Stimulated activated CD4-positive, alpha-beta T cell treated with anti-CD3 and anti-CD28 coated beads, Interleukin-2, amount 100 ng/mL, for 48 hours (primary cell): ENCODE results near the gene UST.
"Not testable (repeated sequence)": the region's sequence is repeated elsewhere in the genome, so short reads cannot be mapped to it uniquely, and the experiment has no call there.

Experiments used
- DNase-seq, 2 donors: peaks; one replicate each; pipeline ENCODE4 v3.0.0-alpha.2; 2020

UST gene

DNA sequence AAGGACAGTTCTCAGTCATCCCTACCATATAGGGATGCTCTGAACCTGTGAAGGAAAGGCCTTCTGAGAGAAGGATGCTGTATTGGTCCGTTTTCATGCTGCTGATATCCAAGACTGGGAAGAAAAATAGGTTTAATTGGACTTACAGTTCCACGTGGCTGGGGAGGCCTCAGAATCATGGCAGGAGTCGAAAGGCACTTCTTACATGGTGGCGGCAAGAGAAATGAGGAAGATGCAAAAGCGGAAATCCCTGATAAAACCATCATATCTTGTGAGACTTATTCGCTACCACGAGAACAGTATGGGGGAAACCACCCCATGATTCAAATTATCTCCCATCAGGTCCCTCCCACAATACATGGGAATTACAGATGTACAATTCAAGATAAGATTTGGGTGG, 209.3 kb downstream of the UST start:
- DNase-seq = not testable (repeated sequence)

DNA sequence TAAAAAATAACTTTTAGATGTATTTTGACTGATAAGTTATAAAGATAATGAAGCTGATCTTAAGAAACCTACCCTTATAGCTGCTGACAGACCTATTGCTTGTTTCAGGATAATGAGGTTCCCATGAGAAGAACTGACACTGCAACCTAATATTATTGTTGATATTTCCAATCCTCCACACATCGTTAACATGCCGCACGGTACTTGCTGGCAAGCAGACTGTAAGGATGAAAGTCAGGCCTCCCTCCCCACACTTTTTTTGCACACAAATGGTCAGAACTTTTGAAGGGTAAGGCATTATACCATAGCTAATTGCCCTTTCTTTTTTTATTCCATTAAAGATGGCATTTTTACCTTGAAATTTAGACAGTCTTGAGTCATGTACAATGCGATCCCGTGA, 210.9 kb downstream of the UST start:
- DNase-seq = no peak

- no peak for DNase-seq
Measured at GRCh38 chr6:148959008-148959407, 212.2 kb downstream of the UST start.

GRCh38 chr6:148959501-148959900, 212.7 kb downstream of the UST start:
- no peak for DNase-seq

GRCh38 chr6:148962854-148963515, 216.2 kb downstream of the UST start:
- no peak for DNase-seq

DNA sequence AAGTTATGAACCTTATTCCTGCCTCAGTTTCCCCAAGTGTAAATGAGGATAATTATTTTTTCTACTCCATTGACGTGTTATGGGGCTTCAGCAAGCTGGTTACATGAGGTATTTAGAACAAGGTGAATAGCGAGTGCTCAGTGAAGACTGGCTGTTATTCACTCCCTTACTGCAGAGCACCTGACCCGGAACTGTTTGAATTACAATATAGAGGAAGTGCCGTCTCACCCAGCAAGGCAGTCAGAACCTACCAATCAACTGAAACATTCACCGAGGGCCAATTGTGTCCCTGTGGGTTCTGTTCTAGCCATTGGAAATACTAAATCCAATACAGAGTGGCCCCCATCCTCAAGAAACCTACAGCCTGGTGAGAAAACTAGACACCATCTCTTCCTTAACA, 216.9 kb downstream of the UST start:
- DNase-seq = no peak

- no peak for DNase-seq
Measured at GRCh38 chr6:148964467-148964866, 217.6 kb downstream of the UST start.

DNA sequence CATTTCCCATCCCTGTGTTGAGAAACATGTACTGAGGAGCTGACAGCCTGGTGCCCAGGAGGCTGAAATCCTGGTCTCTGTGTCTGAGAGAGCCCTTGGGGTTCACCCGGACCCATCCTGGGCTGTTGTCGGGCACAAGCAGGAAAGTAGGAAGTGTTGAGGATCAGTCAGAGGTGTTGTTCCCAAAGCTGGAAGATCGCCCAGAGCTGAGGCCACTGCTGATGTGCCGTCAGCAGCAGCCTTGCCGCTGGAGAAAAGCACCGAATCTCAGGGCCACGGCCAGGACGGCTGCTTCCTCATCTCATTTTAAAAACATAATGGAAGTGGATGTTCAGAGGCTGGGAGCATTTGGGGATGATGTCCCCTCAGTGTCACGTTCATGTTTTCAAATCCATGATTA, 218.5 kb downstream of the UST start:
- DNase-seq = no peak

DNA sequence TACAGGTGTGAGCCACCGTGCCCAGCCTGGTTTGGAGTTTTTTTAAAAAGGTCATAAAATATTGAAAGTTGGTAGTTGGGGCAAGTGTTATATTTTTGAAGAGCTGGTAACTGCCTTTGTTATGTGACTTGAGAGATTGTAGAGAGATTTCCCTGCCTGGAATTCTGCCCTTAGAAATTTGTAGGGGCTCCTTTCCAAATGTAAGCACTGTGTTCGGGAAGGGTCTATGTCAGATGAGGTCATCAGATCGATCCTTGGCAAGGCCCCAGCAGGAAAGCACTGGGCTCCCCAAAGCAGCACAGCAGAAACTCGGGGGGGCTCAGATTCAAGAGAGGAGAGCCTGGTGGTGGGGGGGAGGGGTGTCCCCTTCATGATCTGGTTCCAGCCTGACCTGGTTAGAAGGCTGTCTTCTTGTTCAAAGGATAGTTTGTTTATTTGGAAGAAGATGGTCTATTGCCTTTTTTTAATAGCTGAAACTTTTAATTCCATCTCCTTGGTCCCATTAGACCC, 220.2 kb downstream of the UST start:
- no peak for DNase-seq

GRCh38 chr6:148967541-148967956, 220.7 kb downstream of the UST start:
- DNase-seq = no peak

GRCh38 chr6:148968771-148969602, 222.2 kb downstream of the UST start:
- no peak for DNase-seq

DNA sequence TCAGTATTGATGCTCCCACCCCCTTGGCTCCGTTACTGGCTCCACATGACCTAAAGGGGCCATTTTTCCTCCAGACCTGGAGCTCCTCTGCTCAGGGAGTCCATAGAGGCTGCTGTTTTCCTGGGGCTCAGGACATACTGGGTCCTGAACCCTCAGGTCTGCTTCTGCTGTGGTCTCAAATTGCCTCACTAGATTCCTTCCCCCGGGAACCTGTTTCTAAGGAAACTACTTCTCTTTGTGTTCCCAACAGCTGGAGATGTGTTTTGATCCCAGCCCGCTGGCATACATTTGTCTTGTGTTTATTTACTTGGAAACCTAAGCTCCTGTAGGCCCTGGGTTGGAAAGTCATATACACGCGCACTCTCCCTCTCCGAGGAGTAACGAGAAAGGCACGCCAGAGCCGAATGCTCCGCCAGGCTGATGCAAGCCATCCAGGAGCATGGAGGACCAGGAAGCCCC, 222.8 kb downstream of the UST start:
- no peak for DNase-seq

DNA sequence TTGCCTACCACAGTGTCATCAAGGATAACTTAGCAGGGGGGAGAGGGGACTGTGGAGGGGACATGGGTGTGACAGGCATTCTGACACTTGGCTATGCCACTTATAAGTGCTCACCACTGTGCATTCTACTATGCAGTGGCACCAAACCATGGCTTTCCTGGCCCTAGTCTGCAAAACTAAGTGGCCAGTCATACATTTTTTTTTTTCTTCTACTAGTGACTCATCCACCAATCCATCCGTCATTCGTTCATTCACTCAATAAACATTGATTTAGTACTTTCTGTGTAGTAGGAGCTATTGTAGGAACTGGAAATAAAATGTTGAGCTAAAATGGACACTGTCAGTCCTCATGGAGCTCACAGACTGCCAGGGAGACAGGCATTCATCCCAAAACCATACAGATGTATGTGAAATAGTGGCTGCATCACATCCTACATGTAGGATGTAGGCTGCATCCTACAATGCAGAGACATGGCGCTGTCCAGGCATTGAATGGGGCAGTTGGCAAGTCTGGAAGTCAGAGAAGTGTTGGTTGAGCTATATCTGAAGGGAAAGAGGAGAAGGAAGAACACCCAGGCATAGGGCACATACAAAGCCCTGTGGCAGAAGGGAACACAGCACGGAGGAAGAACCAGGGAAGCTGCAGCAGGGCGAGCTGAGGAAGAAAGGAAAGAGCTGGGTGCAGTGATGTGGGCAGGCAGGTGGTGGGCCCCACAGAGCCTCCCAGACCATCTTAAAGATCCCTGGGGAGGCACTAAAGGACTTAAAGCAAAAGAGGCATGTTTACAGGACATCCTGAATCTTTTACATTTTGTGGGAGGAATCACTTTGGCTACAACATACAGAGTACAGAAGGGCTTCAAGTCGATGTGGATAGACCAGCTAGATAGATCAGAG, 224.4 kb downstream of the UST start:
- no peak for DNase-seq

GRCh38 chr6:148972481-148972880, 225.7 kb downstream of the UST start:
- peak; percentile 6 to 20 for DNase-seq

- no peak for DNase-seq
Measured at GRCh38 chr6:148973538-148974208, 226.8 kb downstream of the UST start.

DNA sequence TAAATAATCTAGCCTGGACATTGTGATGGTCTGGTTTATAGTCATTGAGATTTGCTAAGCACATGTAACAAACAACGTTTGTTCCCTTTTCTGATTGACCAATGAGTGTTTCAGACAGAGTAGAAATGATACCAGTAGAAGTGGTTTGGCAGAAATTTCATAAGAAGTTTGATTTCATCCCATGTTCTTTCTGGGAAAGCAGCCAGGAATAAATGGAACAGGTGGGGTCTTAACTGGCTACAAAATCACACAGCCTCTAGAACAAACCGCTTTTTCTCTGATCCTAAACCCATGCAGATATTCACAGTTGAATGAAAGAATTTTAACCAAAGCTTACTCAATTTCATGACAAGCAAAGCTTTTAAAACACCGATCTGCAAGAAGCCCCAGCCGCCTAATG, 227.5 kb downstream of the UST start:
- DNase-seq = no peak

GRCh38 chr6:148978298-148978697, 231.5 kb downstream of the UST start:
- DNase-seq = not testable (repeated sequence)

DNA sequence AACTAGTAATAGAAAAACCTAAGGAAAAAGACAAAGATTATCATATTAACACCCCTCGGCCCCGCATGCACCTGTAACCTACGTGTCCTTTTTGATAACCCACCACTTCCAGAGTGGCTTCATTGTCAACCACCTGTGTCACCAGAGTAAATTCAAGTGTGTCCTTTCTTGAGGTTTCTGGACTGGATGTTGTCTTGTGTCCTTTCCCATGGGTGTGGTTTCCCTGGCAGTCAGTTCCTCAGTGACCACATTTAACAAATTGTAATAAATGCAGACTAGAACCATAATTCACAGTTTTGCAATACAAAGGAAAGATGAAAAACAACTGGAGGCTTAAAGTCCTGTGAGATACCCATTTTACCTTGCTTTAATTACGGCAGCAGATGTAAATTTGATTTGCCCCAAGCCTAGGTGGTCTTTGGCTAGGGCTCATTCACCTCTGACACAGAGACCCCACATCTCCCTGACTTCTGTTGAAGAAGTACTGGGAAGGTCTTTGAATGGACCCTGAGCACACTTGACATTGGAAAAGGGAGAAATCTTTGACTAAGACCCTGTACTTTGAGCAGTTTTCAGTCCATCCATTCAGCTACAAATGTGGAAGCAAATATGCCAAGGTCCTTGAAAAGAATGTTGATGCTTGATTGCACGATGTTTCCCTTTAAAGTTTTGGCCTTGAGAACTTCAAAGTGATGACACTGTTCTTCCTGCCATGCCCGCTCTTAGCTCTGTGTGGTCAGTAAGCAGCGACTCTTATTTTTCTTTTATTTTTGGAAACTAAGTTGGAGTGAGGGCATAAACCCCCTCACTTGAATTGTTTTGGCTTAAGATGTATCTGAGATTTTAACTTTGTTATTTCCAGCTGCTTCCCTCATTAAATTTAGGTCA, 232.4 kb downstream of the UST start:
- no peak for DNase-seq

DNA sequence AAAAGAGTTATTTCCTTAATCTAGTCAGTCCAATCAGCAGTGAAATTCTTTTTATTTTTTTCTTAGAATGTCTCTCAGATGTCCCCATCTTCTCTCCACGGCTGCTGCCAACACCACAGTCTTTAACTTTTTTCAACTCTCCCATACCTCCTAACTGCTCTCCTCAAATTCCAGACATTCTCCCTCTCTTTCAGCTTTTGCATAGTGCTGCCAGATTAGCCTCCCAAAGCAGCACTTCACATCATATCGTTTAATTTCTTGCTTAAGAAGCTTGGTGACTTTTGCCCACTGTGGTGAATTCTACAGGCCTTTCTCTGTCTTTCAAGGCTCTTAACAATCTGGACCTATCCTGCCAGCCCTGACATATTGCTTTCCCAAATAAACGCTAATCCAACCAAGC, 233.4 kb downstream of the UST start:
- no peak for DNase-seq

GRCh38 chr6:148981515-148981914, 234.7 kb downstream of the UST start:
- DNase-seq = no peak

GRCh38 chr6:148983101-148983761, 236.4 kb downstream of the UST start:
- no peak for DNase-seq
